ENCODE results near the gene TBC1D19.

DNA sequence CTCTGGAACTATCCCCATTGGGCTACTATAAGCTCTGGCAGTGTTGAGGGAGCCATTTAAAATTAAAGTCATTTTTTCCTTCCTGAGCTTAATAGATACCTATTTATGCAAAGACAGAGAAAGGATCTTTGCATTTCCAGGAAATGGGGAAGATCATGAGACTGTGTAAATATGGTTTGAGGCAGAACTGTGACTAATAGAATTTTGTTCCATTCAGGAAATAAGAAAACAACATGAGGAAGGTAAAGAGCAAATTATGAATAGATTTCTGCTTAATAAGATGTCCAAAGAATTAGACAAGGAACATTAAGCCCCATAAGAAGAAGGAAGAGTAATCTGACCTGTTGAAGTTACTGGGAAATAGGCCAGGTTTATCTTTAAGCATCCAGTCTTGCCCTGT, 17.8 kb upstream of the TBC1D19 start:
- TF ChIP-seq SIN3A (IDR thresholded peaks at IDR 0.05; ENCODE audit: borderline replicate concordance, insufficient read depth, low read length) (no peak), POLR2AphosphoS5 (IDR thresholded peaks at IDR 0.05; ENCODE audit: low read depth, low read length) (no peak), TAF1 (IDR thresholded peaks at IDR 0.05; ENCODE audit: borderline replicate concordance, insufficient read depth, low read length) (no peak), FOXP2 (optimal IDR thresholded peaks at IDR 0.05; ENCODE audit: borderline replicate concordance, extremely low read depth, extremely low read length, insufficient read depth) (no peak)
- TF ChIP-seq, protein P1, sequence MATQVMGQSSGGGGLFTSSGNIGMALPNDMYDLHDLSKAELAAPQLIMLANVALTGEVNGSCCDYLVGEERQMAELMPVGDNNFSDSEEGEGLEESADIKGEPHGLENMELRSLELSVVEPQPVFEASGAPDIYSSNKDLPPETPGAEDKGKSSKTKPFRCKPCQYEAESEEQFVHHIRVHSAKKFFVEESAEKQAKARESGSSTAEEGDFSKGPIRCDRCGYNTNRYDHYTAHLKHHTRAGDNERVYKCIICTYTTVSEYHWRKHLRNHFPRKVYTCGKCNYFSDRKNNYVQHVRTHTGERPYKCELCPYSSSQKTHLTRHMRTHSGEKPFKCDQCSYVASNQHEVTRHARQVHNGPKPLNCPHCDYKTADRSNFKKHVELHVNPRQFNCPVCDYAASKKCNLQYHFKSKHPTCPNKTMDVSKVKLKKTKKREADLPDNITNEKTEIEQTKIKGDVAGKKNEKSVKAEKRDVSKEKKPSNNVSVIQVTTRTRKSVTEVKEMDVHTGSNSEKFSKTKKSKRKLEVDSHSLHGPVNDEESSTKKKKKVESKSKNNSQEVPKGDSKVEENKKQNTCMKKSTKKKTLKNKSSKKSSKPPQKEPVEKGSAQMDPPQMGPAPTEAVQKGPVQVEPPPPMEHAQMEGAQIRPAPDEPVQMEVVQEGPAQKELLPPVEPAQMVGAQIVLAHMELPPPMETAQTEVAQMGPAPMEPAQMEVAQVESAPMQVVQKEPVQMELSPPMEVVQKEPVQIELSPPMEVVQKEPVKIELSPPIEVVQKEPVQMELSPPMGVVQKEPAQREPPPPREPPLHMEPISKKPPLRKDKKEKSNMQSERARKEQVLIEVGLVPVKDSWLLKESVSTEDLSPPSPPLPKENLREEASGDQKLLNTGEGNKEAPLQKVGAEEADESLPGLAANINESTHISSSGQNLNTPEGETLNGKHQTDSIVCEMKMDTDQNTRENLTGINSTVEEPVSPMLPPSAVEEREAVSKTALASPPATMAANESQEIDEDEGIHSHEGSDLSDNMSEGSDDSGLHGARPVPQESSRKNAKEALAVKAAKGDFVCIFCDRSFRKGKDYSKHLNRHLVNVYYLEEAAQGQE (IDR thresholded peaks at IDR 0.05; ENCODE audit: insufficient read depth in 1 of 2, low read depth in 2 of 2, low read length in 2 of 2), result no peak

Measured in PFSK-1 (cell line).